Vagina (tissue), 2 donors: Measurements from ENCODE around the gene SLC40A1. TPM values are rescaled to one million over a fixed set of nuclear protein-coding genes. Genes with fewer than 3 reads are reported as not detected.

Source experiments
- DNase-seq, 2 donors: peaks; one replicate each; pipeline ENCODE4 v3.0.0-alpha.2; 2017; ENCODE audit errors: extremely low spot score in 2 of 2
- H3K27ac ChIP-seq: fragments of 200-600 bp; sonication (generic); one replicate; pipeline ENCODE4 v1.5.1; 2019
- H3K27me3 ChIP-seq: fragments of 200-600 bp; sonication (generic); one replicate; pipeline ENCODE4 v1.5.1; 2019
- H3K36me3 ChIP-seq, 2 donors: fragments of 200-600 bp; sonication (generic); one replicate each; pipeline ENCODE4 v1.5.1; 2017 to 2019
- H3K4me1 ChIP-seq: fragments of 200-600 bp; sonication (generic); one replicate; pipeline ENCODE4 v1.5.1; 2019
- H3K4me3 ChIP-seq, 2 donors: fragments of 200-600 bp; sonication (generic); 1 replicate in 1 of 2; 2 replicates in 1 of 2; pipeline ENCODE4 v1.5.1; 2016 to 2019
- H3K9me3 ChIP-seq: fragments of 200-600 bp; sonication (generic); one replicate; pipeline ENCODE4 v1.5.1; 2019
- CTCF ChIP-seq, 3 experiments: fragments of 450-650 bp in 2 of 3; fragments of 200-600 bp in 1 of 3; sonication (generic) in 1 of 3; IDR thresholded peaks; one replicate each; pipeline ENCODE4 v1.5.1; 2017 to 2019; ENCODE audit warnings: antibody characterized with exemption in 3 of 3, mild to moderate bottlenecking in 2 of 3, moderate library complexity in 2 of 3
- POLR2A ChIP-seq, 2 donors: fragments of 450-650 bp; IDR thresholded peaks; one replicate each; pipeline ENCODE4 v1.6.1; 2017; ENCODE audit warnings: antibody characterized with exemption in 2 of 2, mild to moderate bottlenecking in 2 of 2, moderate library complexity in 2 of 2
- POLR2AphosphoS5 ChIP-seq, 2 donors: sonication (generic); formaldehyde crosslinking; IDR thresholded peaks; one replicate each; pipeline ENCODE4 v1.9.0; 2017; ENCODE audit warnings: antibody characterized with exemption in 2 of 2, mild to moderate bottlenecking in 2 of 2, low read depth in 1 of 2; ENCODE audit not compliant: insufficient read depth in 1 of 2
- intact Hi-C: fragments of 100-400 bp; cut with DNase I; formaldehyde crosslinking; loops from one replicate; pipeline ENCODE4 v1.15.1; 2023
- total RNA-seq: library from RNA; depleted of rRNA; stranded (reverse); fragments of >200 nt; gene quantifications from one replicate; pipeline ENCODE4 v1.2.3, GENCODE V29; 2016

Gene SLC40A1
- total RNA-seq, 1 donor from 2014 or later = 53.3 TPM

- DNase-seq = no peak
- intact Hi-C loops = no loop called here
- Histone ChIP-seq H3K27ac (no peak overlapping the region), H3K27me3 (no peaks in the 10 kb centered on the region), H3K9me3 (no peaks in the 10 kb centered on the region), H3K36me3 (peaks cover 0 to 28% of the 10 kb centered on the region in 2 donors), H3K4me3 (no peak overlapping the region), H3K4me1 (peaks cover 47% of the 10 kb centered on the region)
- TF ChIP-seq POLR2AphosphoS5 (IDR thresholded peaks at IDR 0.05; ENCODE audit: insufficient read depth in 1 of 2, low read depth in 1 of 2) = no peak
- TF ChIP-seq CTCF (IDR thresholded peaks at IDR 0.05) = no peak
- TF ChIP-seq POLR2A (IDR thresholded peaks at IDR 0.05) = no peak
Measured at GRCh38 chr2:189561371-189562038, 19.1 kb downstream of the SLC40A1 start.

- intact Hi-C loops = no loop called here
- no peak for DNase-seq
- Histone ChIP-seq H3K4me1 (peaks cover 40% of the 10 kb centered on the region), H3K9me3 (no peaks in the 10 kb centered on the region), H3K27me3 (no peaks in the 10 kb centered on the region), H3K4me3 (no peak overlapping the region), H3K27ac (peak overlapping the region; percentile 19), H3K36me3 (peaks cover 0 to 21% of the 10 kb centered on the region in 2 donors)
- TF ChIP-seq POLR2A (IDR thresholded peaks at IDR 0.05) (no peak), POLR2AphosphoS5 (IDR thresholded peaks at IDR 0.05; ENCODE audit: insufficient read depth in 1 of 2, low read depth in 1 of 2) (no peak), CTCF (IDR thresholded peaks at IDR 0.05) (no peak)
Measured at GRCh38 chr2:189560273-189560586, 20.4 kb downstream of the SLC40A1 start.

- intact Hi-C loops = no loop called here
- no peak overlapping the region for H3K4me3 ChIP-seq
- no peak for DNase-seq
- H3K27ac ChIP-seq = peak overlapping the region; percentile 19
- peaks cover 40% of the 10 kb centered on the region for H3K4me1 ChIP-seq
- H3K27me3 ChIP-seq = no peaks in the 10 kb centered on the region
- no peak for TF ChIP-seq POLR2AphosphoS5 (IDR thresholded peaks at IDR 0.05; ENCODE audit: insufficient read depth in 1 of 2, low read depth in 1 of 2)
- TF ChIP-seq POLR2A (IDR thresholded peaks at IDR 0.05) = no peak
- no peak for TF ChIP-seq CTCF (IDR thresholded peaks at IDR 0.05)
- peaks cover 0 to 16% of the 10 kb centered on the region in 2 donors for H3K36me3 ChIP-seq
- no peaks in the 10 kb centered on the region for H3K9me3 ChIP-seq
Measured at GRCh38 chr2:189559579-189560272, 20.9 kb downstream of the SLC40A1 start.

GRCh38 chr2:189558516-189559272 is 21.9 kb downstream of the SLC40A1 start:
- no peaks in the 10 kb centered on the region for H3K9me3 ChIP-seq
- peaks cover 0 to 6% of the 10 kb centered on the region in 2 donors for H3K36me3 ChIP-seq
- peak overlapping the region; percentile 28 for H3K27ac ChIP-seq
- peaks cover 40% of the 10 kb centered on the region for H3K4me1 ChIP-seq
- no peak overlapping the region for H3K4me3 ChIP-seq
- TF ChIP-seq POLR2A (IDR thresholded peaks at IDR 0.05) (no peak), CTCF (IDR thresholded peaks at IDR 0.05) (no peak), POLR2AphosphoS5 (IDR thresholded peaks at IDR 0.05; ENCODE audit: insufficient read depth in 1 of 2, low read depth in 1 of 2) (no peak)
- no peak for DNase-seq
- H3K27me3 ChIP-seq = no peaks in the 10 kb centered on the region
- intact Hi-C loops = no loop called here
